Heart left ventricle (tissue), 13 donors: Measurements from ENCODE around the gene SH3GL3.

ENCODE experiments used
- CTCF ChIP-seq, 12 donors: fragments of 200-600 bp; sonication (generic) in 4 of 12; IDR thresholded peaks; one replicate each; pipeline versions ENCODE4 v1.5.0 to v1.8.0; 2018 to 2022; ENCODE audit warnings: antibody characterized with exemption in 12 of 12, mild to moderate bottlenecking in 5 of 12
- POLR2A ChIP-seq, 2 donors: fragments of 450-650 bp; IDR thresholded peaks; one replicate each; pipeline ENCODE4 v1.6.1; 2017; ENCODE audit warnings: antibody characterized with exemption in 2 of 2, mild to moderate bottlenecking in 2 of 2, moderate library complexity in 2 of 2
- donor health status: ischemic (EF 13 %, LVEDD 7.1; RV severe dilation, severe dysfunction).
- donor health status: DM: no; HTN: yes; CAD: no.
- donor health status: DM: no; HTN: no; CAD: no.
- donor health status: ischemic (EF 25% LVEDD 6.9; RV normal size, moderate dysfunction).
- donor health status: ischemic (EF 25% LVEDD 5.7; RV mildly dilated, moderate dysfunction).
- donor health status: ischemic (EF 35%, LVEDD 5.7; RV mildly dilated, moderate dysfunction).
- donor health status: nonischemic (EF 11% LVEDD 7.7; RV severe dilation, severe dysfunction).
- donor health status: DM: yes; HTN: yes; CAD: no.
- donor health status: PGD.
- donor health status: ischemic (EF 29% LVEDD 5.4; RV normal size, mild dysfunction).
- donor health status: nonischemic (EF 23%, LVEDD 6.1; RV moderate dilation, normal function).

DNA sequence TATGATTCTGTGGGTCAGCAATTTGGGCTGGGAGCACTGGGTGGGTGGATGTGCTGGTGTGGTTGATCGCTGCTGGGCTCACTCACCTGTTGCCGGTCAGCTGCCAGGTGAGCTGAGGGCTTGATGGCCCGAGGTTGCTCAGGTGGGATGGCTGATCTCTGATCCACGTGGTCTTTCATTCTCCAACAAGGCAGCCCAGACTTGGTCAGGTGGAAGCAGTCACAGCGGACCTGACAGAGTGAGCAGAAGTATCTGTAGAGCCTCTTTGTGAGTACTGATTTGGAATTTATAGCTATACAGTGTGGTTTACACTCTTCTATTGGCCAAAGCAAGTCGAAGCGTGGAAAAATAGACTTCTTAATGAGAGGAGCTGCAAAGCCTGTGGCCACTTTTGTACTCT is 109.6 kb downstream of the SH3GL3 start:
- TF ChIP-seq CTCF (IDR thresholded peaks at IDR 0.05) = no peak
- no peak for TF ChIP-seq POLR2A (IDR thresholded peaks at IDR 0.05)
